HEK293 (cell line): ENCODE results near the gene GABBR2.
A peak's percentile ranks its signal among the peaks of the same experiment; 100 is the strongest.

Source experiments
- CTCF ChIA-PET: fragments of 350-600 bp; formaldehyde crosslinking; extraction: SDS; loops from one replicate; lab custom pipeline; 2021; ENCODE audit warnings: antibody characterized with exemption; lab: Yijun Ruan, JAX
- POLR2A ChIA-PET: fragments of 300-600 bp; formaldehyde crosslinking; extraction: SDS; loops from one replicate; lab custom pipeline; 2020; ENCODE audit warnings: antibody characterized with exemption, inconsistent platforms; lab: Yijun Ruan, JAX
- H3K27ac ChIP-seq: fragments of 200-500 bp; sonication (Bioruptor generic); 2 replicates; pipeline ENCODE4 v1.5.1; 2014; ENCODE audit warnings: low read depth, low read length, control low read depth, inconsistent platforms; ENCODE audit errors: extremely low read depth
- H3K36me3 ChIP-seq, 2 experiments: fragments of 200-500 bp in 1 of 2; sonication (Bioruptor generic) in 1 of 2; 1 replicate in 1 of 2; 2 replicates in 1 of 2; pipeline ENCODE4 v1.5.1; 2014 to 2017; ENCODE audit warnings: inconsistent platforms in 2 of 2, low read length in 2 of 2; ENCODE audit not compliant: control insufficient read depth in 2 of 2, insufficient read depth in 1 of 2
- H3K4me1 ChIP-seq: fragments of 200-500 bp; sonication (Bioruptor generic); 2 replicates; pipeline ENCODE4 v1.5.1; 2014; ENCODE audit warnings: mild to moderate bottlenecking, low read length, inconsistent platforms; ENCODE audit not compliant: control insufficient read depth, insufficient read depth
- H3K4me3 ChIP-seq: 2 replicates; pipeline ENCODE4 v1.5.1; 2011; ENCODE audit warnings: low read depth, mild to moderate bottlenecking, control low read depth, low read length, moderate library complexity
- H3K9me3 ChIP-seq: fragments of 200-500 bp; sonication (Bioruptor generic); 2 replicates; pipeline ENCODE4 v1.5.1; 2014; ENCODE audit warnings: low read depth, low read length, inconsistent platforms; ENCODE audit not compliant: control insufficient read depth, insufficient read depth
- MZF1 ChIP-seq: fragments of 450-650 bp; formaldehyde crosslinking; IDR thresholded peaks from 2 replicates; pipeline ENCODE4 v1.5.1; 2017; ENCODE audit warnings: missing biosample characterization, missing genetic modification characterization, borderline replicate concordance
- PRDM2 ChIP-seq: fragments of 450-650 bp; formaldehyde crosslinking; IDR thresholded peaks from 2 replicates; pipeline ENCODE4 v1.5.1; 2016; ENCODE audit warnings: missing biosample characterization, missing genetic modification characterization, borderline replicate concordance
- SALL2 ChIP-seq: fragments of 450-650 bp; formaldehyde crosslinking; IDR thresholded peaks from 2 replicates; pipeline ENCODE4 v1.5.0; 2017; ENCODE audit warnings: missing biosample characterization, mild to moderate bottlenecking, missing genetic modification characterization, borderline replicate concordance
- ZBTB17 ChIP-seq: fragments of 450-650 bp; formaldehyde crosslinking; IDR thresholded peaks from 2 replicates; pipeline ENCODE4 v1.5.1; 2016; ENCODE audit warnings: missing biosample characterization, missing genetic modification characterization
- ZFHX2 ChIP-seq: fragments of 450-650 bp; formaldehyde crosslinking; conservative IDR thresholded peaks from 2 replicates; pipeline ENCODE4 v1.5.1; 2016; ENCODE audit warnings: missing biosample characterization, missing genetic modification characterization
- ZNF214 ChIP-seq: fragments of 450-650 bp; formaldehyde crosslinking; IDR thresholded peaks from 2 replicates; pipeline ENCODE4 v1.5.1; 2017; ENCODE audit warnings: missing biosample characterization, mild to moderate bottlenecking, missing genetic modification characterization, borderline replicate concordance
- ZNF274 ChIP-seq, 2 experiments: fragments of 200-500 bp in 1 of 2; fragments of 450-650 bp in 1 of 2; sonication (Bioruptor generic) in 1 of 2; formaldehyde crosslinking in 1 of 2; IDR thresholded peaks; 2 replicates each; pipeline versions ENCODE4 v1.5.1 to v1.6.1; 2014 to 2016; ENCODE audit warnings: borderline replicate concordance in 1 of 2, inconsistent platforms in 1 of 2, low read length in 1 of 2, missing biosample characterization in 1 of 2, missing genetic modification characterization in 1 of 2
- ZNF292 ChIP-seq: fragments of 450-650 bp; formaldehyde crosslinking; IDR thresholded peaks from 2 replicates; pipeline ENCODE4 v1.5.1; 2016; ENCODE audit warnings: low read depth, missing biosample characterization, missing genetic modification characterization, borderline replicate concordance
- ZNF366 ChIP-seq: fragments of 450-650 bp; formaldehyde crosslinking; conservative IDR thresholded peaks from 2 replicates; pipeline ENCODE4 v1.5.1; 2016; ENCODE audit warnings: missing biosample characterization, missing genetic modification characterization
- ZNF426 ChIP-seq: fragments of 450-650 bp; formaldehyde crosslinking; IDR thresholded peaks from 2 replicates; pipeline ENCODE4 v1.5.1; 2017; ENCODE audit warnings: missing biosample characterization, missing genetic modification characterization, mild to moderate bottlenecking, inconsistent platforms, moderate library complexity
- ZNF488 ChIP-seq: fragments of 450-650 bp; formaldehyde crosslinking; IDR thresholded peaks from 2 replicates; pipeline ENCODE4 v1.5.1; 2016; ENCODE audit warnings: missing biosample characterization, missing genetic modification characterization
- ZNF513 ChIP-seq: fragments of 450-650 bp; IDR thresholded peaks from 2 replicates; pipeline ENCODE4 v1.5.1; 2018; ENCODE audit warnings: missing biosample characterization, missing genetic modification characterization
- ZNF610 ChIP-seq: fragments of 450-650 bp; formaldehyde crosslinking; IDR thresholded peaks from 2 replicates; pipeline ENCODE4 v1.5.1; 2016; ENCODE audit warnings: missing biosample characterization, missing genetic modification characterization, borderline replicate concordance
- ZNF639 ChIP-seq: fragments of 450-650 bp; formaldehyde crosslinking; IDR thresholded peaks from 2 replicates; pipeline ENCODE4 v1.5.1; 2016; ENCODE audit warnings: missing biosample characterization, missing genetic modification characterization
- ZNF777 ChIP-seq: fragments of 450-650 bp; formaldehyde crosslinking; IDR thresholded peaks from 2 replicates; pipeline ENCODE4 v1.5.1; 2017; ENCODE audit warnings: missing biosample characterization, missing genetic modification characterization, borderline replicate concordance
- ZSCAN18 ChIP-seq: fragments of 450-650 bp; formaldehyde crosslinking; IDR thresholded peaks from 2 replicates; pipeline ENCODE4 v1.5.1; 2016; ENCODE audit warnings: missing biosample characterization, missing genetic modification characterization

GABBR2 gene

GRCh38 chr9:98576859-98577258 is 131.9 kb downstream of the GABBR2 start (continued):
- TF ChIP-seq PRDM2 (tag by site-specific recombination), result no peak
- TF ChIP-seq MZF1 (tag by site-specific recombination), result no peak
- peak; percentile 79 for TF ChIP-seq ZBTB17 (tag by site-specific recombination)
- TF ChIP-seq ZNF426 (tag by site-specific recombination), result no peak
- TF ChIP-seq SALL2 (tag by site-specific recombination), result no peak
- no peak for TF ChIP-seq ZNF610 (tag by site-specific recombination)
- TF ChIP-seq ZNF366 (tag by site-specific recombination), result peak; percentile 94
- no peak for TF ChIP-seq ZNF214 (tag by site-specific recombination)

- POLR2A ChIA-PET, result no interaction called here
- CTCF ChIA-PET, result interaction anchor here (0.7 to 1.2 kb wide), 2 partner anchors 39 to 261 kb away, joined by 3 read pairs; no protein-coding TSS in a partner anchor
- Histone ChIP-seq H3K4me3 (no peak overlapping the region), H3K9me3 (no peaks in the 10 kb centered on the region), H3K4me1 (no peaks in the 10 kb centered on the region), H3K36me3 (no peaks in the 10 kb centered on the region), H3K27ac (no peak overlapping the region)
- TF ChIP-seq ZNF777 (tag by site-specific recombination) (no peak), ZNF292 (tag by site-specific recombination) (no peak), ZNF274 (IDR thresholded peaks at IDR 0.05; ENCODE audit: low read length) (no peak), ZNF274 (tag by site-specific recombination; IDR thresholded peaks at IDR 0.05; ENCODE audit: borderline replicate concordance) (no peak), ZFHX2 (no peak), ZNF639 (tag by site-specific recombination) (no peak), PRDM2 (tag by site-specific recombination) (no peak), ZNF488 (no peak), ZSCAN18 (tag by site-specific recombination) (no peak), ZNF513 (tag by site-specific recombination) (no peak), ZNF214 (tag by site-specific recombination) (no peak)
Observed at GRCh38 chr9:98576354-98576753, 132.4 kb downstream of the GABBR2 start.
